Fibroblast of peridontal ligament (primary cell): ENCODE data around the gene NODAL.
"Not testable (repeated sequence)": the region's sequence is repeated elsewhere in the genome, so short reads cannot be mapped to it uniquely, and the experiment has no call there.

Experiments
- DNase-seq: peaks from one replicate; pipeline ENCODE4 v3.0.0-alpha.2; 2010; ENCODE audit errors: extremely low read depth

NODAL gene

DNA sequence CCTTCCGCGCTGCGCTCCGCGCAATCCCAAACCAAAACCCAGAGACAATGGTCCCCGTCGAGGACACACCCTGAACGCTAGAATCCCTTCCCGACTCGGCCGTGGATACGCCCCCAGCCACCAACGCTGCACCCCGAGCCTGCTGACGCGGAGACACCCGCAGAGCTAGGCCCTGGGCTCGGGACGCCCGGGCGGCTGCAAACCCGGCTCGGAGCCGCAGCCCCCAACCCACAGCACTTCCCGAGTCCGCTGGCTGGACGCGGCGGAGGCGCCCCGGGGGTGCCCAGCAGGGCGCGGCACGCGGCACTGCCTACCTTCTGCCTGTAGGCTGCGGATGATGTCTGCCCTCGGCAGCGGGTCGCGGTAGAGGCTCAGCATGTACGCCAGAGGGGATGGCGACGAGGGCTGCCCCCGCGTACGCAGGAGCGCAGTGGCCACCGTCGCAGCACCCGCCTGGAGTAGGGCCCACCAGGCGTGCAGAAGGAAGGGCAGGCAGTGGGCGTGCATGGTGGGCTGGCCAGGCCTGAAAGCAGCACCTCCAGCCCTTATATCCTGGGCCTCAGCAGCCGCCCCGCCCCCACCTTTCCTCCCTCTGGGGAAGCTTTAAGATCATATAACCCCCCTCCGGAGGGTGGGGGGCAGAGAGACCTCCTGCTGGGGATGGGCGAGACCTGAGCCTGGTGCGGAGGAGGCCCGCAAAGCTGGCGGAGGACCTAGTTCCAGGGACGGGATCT lies at the start of gene NODAL:
NODAL (minus strand) TSS at position 521 of the 734 bp plus-strand sequence; CDS start at position 507, 14 bp downstream.
- DNase-seq = no peak

DNA sequence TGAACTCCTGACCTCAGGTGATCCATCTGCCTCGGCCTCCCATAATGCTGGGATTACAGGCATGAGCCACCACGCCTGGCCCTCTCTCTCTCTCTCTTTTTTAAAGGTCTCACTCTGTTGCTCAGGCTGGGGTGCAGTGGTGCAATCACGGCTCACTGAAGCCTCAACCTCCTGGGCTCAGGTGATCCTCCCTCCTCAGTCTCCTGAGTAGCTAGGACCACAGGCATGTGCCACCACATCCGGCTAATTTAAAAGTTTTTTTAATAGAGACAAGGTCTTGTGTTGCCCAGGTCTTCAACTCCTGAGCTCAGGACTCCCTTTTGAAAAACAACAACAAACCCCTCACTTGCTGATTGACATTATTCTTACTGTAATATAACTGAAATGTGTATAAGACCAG lies 48.7 kb upstream of the NODAL start:
- no peak for DNase-seq

- DNase-seq = no peak
Measured at GRCh38 chr10:70487824-70488223, 46.3 kb upstream of the NODAL start.

DNA sequence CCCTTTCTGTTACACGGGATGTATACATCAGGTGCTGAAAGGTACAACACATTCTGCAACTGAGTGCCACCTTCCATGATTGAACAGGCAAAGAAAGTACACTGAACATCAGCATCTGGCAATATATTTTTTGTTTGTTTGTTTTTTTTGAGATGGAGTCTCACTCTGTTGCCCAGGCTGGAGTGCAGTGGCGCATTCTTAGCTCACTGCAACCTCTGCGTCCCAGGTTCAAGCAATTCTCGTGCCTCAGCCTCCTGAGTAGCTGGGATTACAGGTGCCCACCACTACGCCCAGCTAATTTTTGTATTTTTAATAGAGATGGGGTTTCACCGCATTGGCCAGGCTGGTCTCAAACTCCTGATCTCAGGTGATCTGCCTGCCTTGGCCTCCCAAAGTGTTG lies 42.4 kb upstream of the NODAL start:
- DNase-seq = not testable (repeated sequence)

DNA sequence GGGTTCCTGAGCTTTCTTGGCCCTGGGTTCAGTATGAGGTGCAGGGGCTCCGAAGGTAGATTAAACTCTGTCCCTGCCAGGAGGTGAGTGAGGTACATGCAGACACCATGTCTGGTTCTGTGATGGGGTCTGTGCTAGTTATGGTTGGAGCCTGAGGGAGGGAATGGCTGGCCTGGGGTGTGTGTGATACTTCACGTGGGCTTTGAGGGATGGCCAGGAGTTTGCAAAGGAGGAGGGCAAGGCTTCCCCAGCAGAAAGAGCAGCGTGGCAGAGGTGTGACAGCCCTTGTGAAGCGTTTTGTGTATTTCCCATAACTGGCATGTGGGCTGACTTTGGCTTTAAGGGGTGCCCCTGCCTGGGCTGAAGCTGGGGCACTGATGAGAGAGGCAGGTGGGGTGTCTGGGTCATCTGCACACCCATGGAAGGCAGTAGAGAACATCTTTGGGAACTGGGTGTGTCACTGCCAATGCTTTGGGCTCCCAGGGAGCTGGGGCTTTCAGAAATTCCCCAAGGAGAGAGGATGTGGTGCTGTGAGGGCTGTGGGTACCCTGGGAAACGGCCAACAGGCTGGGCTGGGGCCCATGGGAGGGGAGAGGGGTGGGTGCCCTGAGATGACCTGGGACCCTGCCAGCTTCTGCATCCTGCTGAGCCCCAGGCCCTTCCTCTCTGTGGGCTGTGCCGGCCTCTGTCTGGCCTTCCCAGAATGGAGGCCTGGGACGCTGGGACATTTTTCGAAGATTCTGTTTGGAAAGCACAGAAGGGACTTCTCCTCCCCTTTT lies 41.7 kb upstream of the NODAL start:
- DNase-seq = no peak

DNA sequence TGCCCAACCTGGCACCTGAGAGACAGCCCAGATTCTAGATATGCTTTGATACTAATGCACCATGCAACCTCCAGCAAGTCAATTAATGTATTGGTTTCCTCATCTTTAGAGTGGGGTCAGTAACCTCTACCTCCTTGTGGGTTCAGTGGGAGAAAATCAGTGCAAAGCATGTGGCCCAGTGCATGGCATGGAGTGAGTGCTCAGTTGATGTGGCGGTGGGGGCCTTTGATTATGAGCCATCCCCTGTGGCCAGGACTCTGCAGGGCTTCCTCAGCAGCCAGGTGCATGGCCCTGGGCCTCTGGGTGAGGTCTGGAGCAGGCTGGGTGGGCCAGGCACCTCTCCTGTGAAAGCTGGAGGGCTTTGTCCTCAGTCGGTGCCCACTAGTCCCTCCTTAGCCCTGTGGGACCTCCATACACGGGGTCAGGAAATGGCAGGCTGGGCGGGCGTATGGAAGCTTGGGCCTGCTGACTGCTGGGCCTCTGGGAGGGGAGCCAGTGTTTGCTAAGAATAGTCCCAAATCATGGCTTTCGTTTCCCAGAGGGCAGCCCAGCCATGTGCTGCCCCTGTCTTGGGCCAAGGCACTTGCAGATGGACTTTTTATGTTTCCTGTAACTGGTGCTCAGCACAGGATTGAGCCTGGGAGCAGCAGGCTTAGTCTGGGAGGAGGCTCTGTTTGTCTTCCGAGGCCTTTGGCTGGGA lies 40.5 kb upstream of the NODAL start:
- no peak for DNase-seq

DNA sequence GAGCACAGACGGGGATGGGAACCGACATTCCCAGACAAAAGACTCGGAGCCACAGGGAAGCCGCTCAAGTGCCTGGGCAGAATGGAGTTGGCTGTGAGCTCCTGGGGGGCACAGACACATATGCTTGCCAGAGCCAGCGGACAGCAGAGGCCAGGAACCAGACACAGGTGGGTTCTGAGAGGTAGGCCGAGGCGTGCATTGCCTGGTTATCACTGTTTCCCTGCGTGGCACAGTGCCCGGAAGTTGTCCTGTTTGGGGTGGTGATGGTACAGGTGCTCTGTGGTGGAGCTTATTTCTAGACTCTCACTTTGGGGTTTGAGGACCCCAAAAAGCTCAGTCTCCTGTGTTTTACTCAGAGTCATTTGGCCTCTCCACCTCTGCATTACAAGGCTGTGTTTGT lies 39.6 kb upstream of the NODAL start:
- DNase-seq = no peak

DNA sequence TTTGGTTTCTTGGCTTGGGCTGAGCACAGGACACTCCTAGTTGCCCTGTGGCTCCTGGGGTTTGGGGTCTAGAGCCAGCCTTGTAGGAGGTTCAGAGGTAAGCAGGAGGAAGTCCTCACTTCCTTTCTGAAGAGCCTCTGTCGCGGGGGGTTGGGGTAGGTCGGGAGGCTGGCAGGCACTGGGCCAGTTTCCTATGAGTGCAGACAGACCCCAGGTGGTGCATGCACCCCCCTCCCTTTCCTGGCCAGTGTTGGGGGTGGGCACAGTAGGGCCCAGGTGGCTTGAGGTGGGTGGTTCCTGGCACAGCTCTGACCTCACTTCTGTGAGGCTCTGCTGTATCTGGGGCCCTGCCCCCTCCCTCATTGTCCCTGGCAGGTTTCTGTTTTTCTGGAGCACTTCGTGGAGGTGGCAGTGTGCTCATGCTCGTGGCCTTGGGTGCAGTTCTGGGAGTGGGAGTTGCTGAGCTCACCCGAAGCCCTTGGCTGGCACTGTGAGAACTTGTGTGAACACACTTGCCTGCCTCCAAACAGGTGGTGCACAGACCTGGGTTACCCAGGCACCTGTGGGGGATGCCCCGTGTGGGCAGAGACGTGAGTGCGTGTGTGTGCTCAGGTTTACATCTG lies 38.9 kb upstream of the NODAL start:
- no peak for DNase-seq

DNA sequence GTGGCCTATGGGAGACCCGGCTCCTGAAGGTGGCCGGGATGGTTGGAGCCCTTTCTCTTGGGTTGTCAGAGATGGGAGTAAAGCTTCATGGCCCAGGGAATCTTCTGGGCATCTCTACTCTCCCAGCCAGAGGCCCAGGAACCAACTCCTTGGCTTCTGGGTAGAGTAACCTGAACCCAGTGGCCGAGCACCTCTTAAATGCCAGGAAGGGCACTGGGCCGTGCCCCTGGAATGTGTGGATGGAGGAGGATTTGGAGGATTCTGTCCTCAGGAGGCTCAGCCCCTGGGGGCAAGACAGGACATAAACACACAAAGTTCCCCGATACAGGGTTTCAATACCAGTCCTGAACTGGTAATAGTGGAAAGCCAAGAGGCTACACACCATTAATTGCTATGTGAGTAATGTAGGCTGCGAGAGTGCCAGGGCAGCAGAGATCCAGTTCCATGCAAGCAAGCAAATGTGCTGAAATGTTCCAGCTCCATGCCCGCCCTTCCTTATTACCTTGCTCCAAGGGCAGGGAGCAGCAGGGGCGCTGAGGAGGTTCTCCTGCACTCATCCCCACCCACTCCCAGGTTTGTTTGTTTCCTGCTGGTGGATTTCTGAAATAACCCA lies 38.3 kb upstream of the NODAL start:
- DNase-seq = no peak

GRCh38 chr10:70479165-70479581 lies 37.7 kb upstream of the NODAL start:
- no peak for DNase-seq

DNA sequence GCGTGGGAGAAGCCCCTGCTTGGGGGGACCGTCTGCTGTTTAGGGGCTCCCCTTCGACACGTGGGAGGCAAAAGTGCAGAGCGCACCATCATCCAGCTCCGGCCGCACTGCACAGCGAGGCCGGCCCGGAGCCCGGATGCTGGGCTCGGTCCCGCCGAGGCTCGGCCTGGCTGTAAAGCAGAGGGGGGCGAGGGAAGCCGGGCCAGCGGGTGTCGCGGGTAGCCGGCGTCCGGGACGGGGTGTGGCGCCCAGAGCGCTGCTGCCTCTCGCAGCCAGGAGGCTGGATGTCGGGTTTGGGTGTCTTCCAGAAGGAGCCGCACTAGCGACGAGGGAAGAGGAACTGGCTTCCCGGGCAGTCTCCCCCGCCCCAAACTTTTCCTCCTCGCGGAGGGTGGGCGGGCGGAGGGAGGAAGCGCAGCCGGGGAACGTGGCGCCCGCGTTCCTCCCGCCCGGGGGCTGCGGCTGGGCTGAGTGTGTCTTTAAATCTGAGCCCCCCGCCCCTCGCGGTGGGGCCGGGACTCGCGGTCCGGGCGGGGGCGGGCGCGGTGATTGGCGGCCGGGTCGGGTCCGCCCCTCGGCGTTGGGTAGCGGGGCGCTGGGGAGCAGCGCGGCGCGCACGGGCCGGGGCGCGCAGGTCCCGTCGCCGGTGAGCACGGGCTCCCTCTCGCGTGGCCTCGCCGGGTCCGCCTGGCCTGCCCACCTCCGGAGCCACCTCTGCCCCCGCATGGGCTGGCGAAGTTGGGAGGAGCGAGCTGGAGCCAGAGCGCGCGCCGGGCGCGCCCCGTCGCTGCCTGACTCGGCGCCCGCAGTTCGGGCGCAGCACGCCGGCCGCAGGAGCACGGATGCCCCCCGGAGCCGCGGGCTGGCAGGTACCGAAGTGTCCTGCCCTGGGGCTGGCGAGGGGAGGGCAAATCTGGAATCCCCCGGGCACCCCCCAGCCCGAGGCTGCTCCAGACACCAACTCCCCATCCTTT lies 37.0 kb upstream of the NODAL start, which contains the start of gene PALD1:
PALD1 (plus strand) TSS at position 577 of the 974 bp plus-strand sequence. CDS start 47,185 bp downstream, outside the sequence.
- DNase-seq = no peak

DNA sequence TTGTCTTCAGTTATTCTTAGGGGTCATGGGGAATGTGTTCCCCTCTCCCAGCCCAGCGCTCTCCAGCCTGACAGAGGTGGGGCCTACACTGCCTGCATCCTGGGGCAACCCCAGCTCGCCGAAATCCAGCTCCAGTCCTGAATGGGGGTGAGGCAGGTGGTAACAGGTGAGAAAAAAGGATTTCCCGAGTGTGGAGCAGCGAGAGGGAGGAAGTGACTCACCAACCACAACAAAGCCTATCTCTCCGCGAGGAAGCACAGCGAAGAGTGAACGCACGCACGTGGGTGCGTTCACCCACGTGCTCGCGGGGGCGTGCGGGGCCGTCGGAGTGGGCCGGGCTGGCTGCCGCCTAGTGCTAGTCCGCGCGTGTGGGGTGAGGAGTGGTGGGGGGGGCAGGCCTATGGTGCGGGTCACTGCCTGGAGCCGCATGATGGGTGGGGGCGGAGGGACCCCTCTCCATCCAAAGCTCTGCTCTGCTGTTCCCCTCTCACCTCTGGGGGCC lies 36.2 kb upstream of the NODAL start:
- DNase-seq = no peak

GRCh38 chr10:70476249-70477035 lies 35.0 kb upstream of the NODAL start:
- DNase-seq = no peak

DNA sequence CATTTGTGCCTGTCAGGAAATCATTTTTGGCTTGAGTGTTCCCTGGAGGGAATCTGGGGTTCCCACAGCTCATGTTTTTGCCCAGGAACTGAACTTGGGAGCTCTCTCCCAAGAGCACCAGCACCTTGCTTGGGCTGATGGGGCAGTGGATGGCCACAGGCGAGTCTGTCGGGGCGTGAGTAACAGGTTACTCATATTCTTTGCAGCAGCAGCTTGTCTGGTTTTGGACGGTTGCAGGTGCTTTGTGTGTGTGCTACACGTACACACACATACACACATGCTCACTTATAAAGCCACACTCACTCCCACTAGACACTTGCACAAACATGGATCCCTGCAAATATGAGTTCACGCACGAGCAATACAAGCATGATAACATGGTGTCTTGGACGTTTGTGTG lies 34.2 kb upstream of the NODAL start:
- no peak for DNase-seq

DNA sequence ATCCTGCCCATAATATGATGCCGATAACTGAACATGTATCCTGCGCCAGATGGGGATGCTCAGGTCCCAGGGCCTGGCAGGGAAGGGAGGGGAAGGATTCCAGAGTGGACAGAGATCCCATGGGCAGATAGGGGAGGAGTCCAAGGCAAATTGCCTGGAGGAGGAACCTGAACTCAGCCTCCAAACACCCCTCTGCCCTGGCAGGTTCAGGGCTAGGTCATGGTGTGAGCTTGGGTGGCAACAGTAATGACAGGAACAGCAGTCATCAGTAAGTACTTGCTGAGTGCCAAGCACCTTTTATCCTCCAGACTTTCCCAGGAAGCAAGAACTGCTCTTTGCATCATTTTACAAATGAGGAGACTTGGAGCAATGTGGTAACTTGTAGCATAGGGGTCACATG lies 33.3 kb upstream of the NODAL start:
- DNase-seq = no peak

GRCh38 chr10:70472799-70473454 lies 31.4 kb upstream of the NODAL start:
- no peak for DNase-seq

- no peak for DNase-seq
Measured at GRCh38 chr10:70466951-70467350, 25.5 kb upstream of the NODAL start.

GRCh38 chr10:70465832-70466231 lies 24.4 kb upstream of the NODAL start:
- DNase-seq = no peak

DNA sequence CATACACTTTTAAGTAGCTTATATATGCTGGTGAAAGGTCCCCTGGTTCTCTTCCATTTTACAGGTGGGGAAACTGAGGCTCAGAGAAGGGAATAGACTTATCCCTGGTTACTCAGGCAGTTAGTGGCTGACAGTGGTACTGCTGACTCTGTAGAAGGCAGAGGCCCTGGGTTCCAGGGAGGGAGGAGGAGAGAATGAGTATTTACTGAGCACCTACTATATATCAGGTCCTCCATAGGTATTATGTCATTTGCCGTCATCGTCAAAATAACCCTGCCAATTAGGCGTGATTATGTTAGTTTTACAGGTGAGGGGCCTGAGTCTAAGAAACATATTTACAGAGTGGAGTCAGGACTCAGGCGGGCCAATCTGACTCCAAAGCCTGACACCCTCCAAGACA lies 23.8 kb upstream of the NODAL start:
- DNase-seq = no peak
